Measurements from ENCODE around the gene GSG1L. TPM values are rescaled to one million over a fixed set of nuclear protein-coding genes. Genes with fewer than 3 reads are reported as not detected.

Gene GSG1L
- polyA plus RNA-seq, 4 donors = 0.09 to 0.22 TPM; not detected in 2

DNA sequence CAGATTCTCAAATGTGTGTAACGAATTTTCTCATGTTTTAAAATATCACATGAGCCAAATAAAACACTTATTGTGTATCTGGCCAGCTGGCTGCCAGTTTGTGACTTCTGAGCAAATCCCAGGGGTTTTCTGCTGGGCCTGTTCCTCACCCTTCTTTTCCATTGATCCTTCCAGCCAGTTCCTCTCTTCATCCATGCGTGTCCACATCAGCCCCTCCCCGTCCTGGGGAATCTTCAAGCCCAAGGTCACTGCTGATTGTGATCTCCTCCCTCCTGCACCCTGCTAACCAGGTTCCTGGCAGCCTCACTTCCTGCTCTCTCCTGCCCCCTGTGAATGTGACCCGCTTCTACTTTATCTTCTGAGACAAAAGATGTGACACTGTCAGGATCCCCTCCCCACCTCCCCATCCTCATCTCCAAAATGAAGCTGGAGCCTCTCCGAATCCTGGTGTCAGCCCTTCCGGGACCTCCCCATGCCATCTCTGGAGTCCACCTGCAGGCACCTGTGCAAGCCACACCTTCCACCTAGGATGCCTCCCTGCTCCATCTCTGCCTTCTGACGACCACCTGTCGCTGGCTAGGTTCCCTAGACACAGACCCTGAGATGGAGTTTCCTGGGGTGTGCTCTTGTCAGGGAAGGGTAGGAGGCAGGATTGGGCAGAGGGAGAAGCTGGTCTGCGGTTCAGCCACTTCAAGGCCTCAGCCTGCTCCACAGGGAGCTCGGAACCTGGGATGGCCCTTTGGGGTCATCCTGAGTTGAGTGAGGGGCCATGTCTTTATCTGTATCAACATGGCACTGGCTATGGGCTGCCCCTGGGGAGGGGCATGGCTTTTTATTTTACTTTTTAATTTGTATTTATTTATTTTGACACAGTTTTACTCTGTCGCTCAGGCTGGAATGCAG lies 308.5 kb downstream of the GSG1L start:
- DNase-seq = no peak
- H3K36me3 ChIP-seq (ENCODE audit: control insufficient read depth in 3 of 3, insufficient read depth in 2 of 3, low read depth in 1 of 3, low read length in 3 of 3) = peaks cover 0 to 39% (median under 1%) of the 10 kb centered on the region in 3 donors
- no peak for FAIRE-seq
- no peaks in the 10 kb centered on the region for H3K27me3 ChIP-seq (ENCODE audit: control insufficient read depth in 3 of 3, insufficient read depth in 3 of 3, low read length in 3 of 3)
- no peaks in the 10 kb centered on the region for H3K9me3 ChIP-seq (ENCODE audit: control insufficient read depth in 2 of 2, insufficient read depth in 1 of 2, low read depth in 1 of 2, low read length in 1 of 2)
- WGBS, 3 donors = 84 to 89% (median 85%) methylated on average over 11 of the region's 11 CpGs
- no peak overlapping the region for H3K4me3 ChIP-seq (ENCODE audit: low read depth in 1 of 3, low read length in 3 of 3)
- no peak overlapping the region for H3K27ac ChIP-seq (ENCODE audit: low read depth in 1 of 3, low read length in 2 of 3)
- H3K4me1 ChIP-seq (ENCODE audit: control insufficient read depth in 3 of 3, insufficient read depth in 2 of 3, low read depth in 1 of 3, low read length in 2 of 3) = no peaks in the 10 kb centered on the region

DNA sequence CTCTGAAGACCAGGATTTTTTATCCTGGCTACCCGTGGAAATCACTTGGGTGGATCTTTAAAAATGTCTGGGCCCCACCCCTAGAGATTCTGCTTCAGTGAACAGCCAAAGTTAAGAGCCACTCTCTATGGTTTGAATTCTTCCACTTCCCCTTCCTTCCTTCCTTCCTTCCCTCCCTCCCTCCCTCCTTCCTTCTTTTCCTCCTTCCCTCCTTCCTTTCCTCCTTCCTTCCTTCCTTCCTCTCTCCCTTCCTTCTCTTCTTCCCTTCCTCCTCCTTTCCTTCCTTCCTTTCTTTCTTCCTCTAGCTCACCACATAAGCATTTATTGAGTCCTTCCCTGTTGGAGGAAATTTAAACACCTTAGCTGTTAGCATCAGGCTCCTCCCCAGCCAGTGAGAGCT lies 310.0 kb downstream of the GSG1L start:
- FAIRE-seq (no peak), DNase-seq (no peak)
- no peaks in the 10 kb centered on the region for H3K4me1 ChIP-seq (ENCODE audit: control insufficient read depth in 3 of 3, insufficient read depth in 2 of 3, low read depth in 1 of 3, low read length in 2 of 3)
- H3K9me3 ChIP-seq (ENCODE audit: control insufficient read depth in 2 of 2, insufficient read depth in 1 of 2, low read depth in 1 of 2, low read length in 1 of 2) = no peaks in the 10 kb centered on the region
- no peak overlapping the region for H3K27ac ChIP-seq (ENCODE audit: low read depth in 1 of 3, low read length in 2 of 3)
- H3K4me3 ChIP-seq (ENCODE audit: low read depth in 1 of 3, low read length in 3 of 3) = no peak overlapping the region
- no peaks in the 10 kb centered on the region for H3K27me3 ChIP-seq (ENCODE audit: control insufficient read depth in 3 of 3, insufficient read depth in 3 of 3, low read length in 3 of 3)
- peaks cover 0 to 45% (median 2%) of the 10 kb centered on the region in 3 donors for H3K36me3 ChIP-seq (ENCODE audit: control insufficient read depth in 3 of 3, insufficient read depth in 2 of 3, low read depth in 1 of 3, low read length in 3 of 3)
- WGBS, 3 donors = 55 to 72% (median 63%) methylated on average over 1 of the region's 1 CpG

GRCh38 chr16:27752241-27752640 lies 311.3 kb downstream of the GSG1L start:
- no peaks in the 10 kb centered on the region for H3K9me3 ChIP-seq (ENCODE audit: control insufficient read depth in 2 of 2, insufficient read depth in 1 of 2, low read depth in 1 of 2, low read length in 1 of 2)
- no peak overlapping the region for H3K27ac ChIP-seq (ENCODE audit: low read depth in 1 of 3, low read length in 2 of 3)
- no peaks in the 10 kb centered on the region for H3K4me1 ChIP-seq (ENCODE audit: control insufficient read depth in 3 of 3, insufficient read depth in 2 of 3, low read depth in 1 of 3, low read length in 2 of 3)
- DNase-seq (no peak), FAIRE-seq (no peak)
- no peak overlapping the region for H3K4me3 ChIP-seq (ENCODE audit: low read depth in 1 of 3, low read length in 3 of 3)
- 93 to 96% (median 95%) methylated on average over 4 of the region's 4 CpGs for WGBS, 3 donors
- H3K36me3 ChIP-seq (ENCODE audit: control insufficient read depth in 3 of 3, insufficient read depth in 2 of 3, low read depth in 1 of 3, low read length in 3 of 3) = peaks cover 0 to 45% (median 2%) of the 10 kb centered on the region in 3 donors
- H3K27me3 ChIP-seq (ENCODE audit: control insufficient read depth in 3 of 3, insufficient read depth in 3 of 3, low read length in 3 of 3) = no peaks in the 10 kb centered on the region

DNA sequence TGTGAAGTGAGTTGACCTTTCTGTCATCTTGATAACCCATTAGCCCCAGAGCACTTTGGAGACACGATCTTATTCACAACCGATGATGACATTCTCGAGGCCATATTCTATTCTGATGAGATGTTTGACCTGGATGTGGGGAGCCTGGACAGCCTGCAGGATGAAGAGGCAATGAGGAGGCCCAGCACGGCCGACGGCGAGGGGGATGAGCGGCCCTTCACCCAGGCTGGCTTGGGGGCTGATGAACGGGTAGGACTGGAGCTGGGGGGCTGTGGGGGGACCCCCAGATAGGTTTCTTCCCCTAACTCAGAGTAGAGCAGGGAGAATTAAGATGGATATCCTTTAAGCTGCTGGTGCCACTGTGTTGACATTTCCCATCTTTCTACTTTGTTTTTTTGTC lies 311.8 kb downstream of the GSG1L start:
- Histone ChIP-seq H3K27me3 (ENCODE audit: control insufficient read depth in 3 of 3, insufficient read depth in 3 of 3, low read length in 3 of 3) (no peaks in the 10 kb centered on the region), H3K4me3 (ENCODE audit: low read depth in 1 of 3, low read length in 3 of 3) (no peak overlapping the region), H3K4me1 (ENCODE audit: control insufficient read depth in 3 of 3, insufficient read depth in 2 of 3, low read depth in 1 of 3, low read length in 2 of 3) (no peaks in the 10 kb centered on the region), H3K27ac (ENCODE audit: low read depth in 1 of 3, low read length in 2 of 3) (no peak overlapping the region), H3K36me3 (ENCODE audit: control insufficient read depth in 3 of 3, insufficient read depth in 2 of 3, low read depth in 1 of 3, low read length in 3 of 3) (peaks cover 0 to 41% (median 2%) of the 10 kb centered on the region in 3 donors), H3K9me3 (ENCODE audit: control insufficient read depth in 2 of 2, insufficient read depth in 1 of 2, low read depth in 1 of 2, low read length in 1 of 2) (no peaks in the 10 kb centered on the region)
- 91 to 94% (median 94%) methylated on average over 9 of the region's 9 CpGs for WGBS, 3 donors
- DNase-seq (no peak), FAIRE-seq (no peak)

DNA sequence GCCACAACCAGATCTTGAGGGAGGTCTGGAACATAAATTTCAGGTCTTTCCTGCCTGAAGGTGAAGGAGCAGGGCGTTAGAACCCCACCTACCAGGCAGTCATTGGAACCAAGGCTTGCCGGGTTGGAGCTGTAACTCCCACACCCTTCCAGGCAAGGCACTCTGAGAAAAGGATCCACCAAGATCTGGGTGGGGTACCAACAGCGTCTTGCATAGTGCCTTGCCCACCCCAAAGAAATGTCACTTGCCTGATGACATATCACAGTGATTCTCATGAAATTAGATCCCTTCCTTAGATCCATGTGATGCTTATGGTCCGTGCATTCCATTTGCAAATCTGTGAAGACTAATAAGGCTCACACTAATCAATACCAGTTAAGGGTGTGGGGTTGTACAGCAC lies 312.3 kb downstream of the GSG1L start:
- peaks cover 0 to 39% (median 2%) of the 10 kb centered on the region in 3 donors for H3K36me3 ChIP-seq (ENCODE audit: control insufficient read depth in 3 of 3, insufficient read depth in 2 of 3, low read depth in 1 of 3, low read length in 3 of 3)
- H3K27me3 ChIP-seq (ENCODE audit: control insufficient read depth in 3 of 3, insufficient read depth in 3 of 3, low read length in 3 of 3) = no peaks in the 10 kb centered on the region
- 94 to 99% (median 96%) methylated on average over 4 of the region's 4 CpGs for WGBS, 3 donors
- DNase-seq (no peak), FAIRE-seq (no peak)
- H3K4me3 ChIP-seq (ENCODE audit: low read depth in 1 of 3, low read length in 3 of 3) = no peak overlapping the region
- H3K9me3 ChIP-seq (ENCODE audit: control insufficient read depth in 2 of 2, insufficient read depth in 1 of 2, low read depth in 1 of 2, low read length in 1 of 2) = no peaks in the 10 kb centered on the region
- no peaks in the 10 kb centered on the region for H3K4me1 ChIP-seq (ENCODE audit: control insufficient read depth in 3 of 3, insufficient read depth in 2 of 3, low read depth in 1 of 3, low read length in 2 of 3)
- H3K27ac ChIP-seq (ENCODE audit: low read depth in 1 of 3, low read length in 2 of 3) = no peak overlapping the region

DNA sequence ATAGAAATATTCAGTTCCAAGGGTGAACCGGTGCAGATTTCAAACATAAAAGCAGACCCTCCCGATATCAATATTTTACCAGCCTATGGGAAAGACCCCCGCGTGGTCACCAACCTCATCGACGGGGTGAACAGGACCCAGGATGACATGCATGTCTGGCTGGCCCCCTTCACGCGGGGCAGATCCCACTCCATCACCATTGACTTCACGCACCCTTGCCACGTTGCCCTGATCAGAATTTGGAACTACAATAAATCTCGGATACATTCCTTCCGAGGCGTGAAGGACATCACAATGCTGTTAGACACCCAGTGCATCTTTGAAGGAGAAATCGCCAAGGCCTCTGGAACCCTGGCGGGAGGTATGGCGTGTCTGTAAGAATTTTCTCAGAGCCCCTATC lies 313.6 kb downstream of the GSG1L start:
- no peaks in the 10 kb centered on the region for H3K4me1 ChIP-seq (ENCODE audit: control insufficient read depth in 3 of 3, insufficient read depth in 2 of 3, low read depth in 1 of 3, low read length in 2 of 3)
- no peaks in the 10 kb centered on the region for H3K27me3 ChIP-seq (ENCODE audit: control insufficient read depth in 3 of 3, insufficient read depth in 3 of 3, low read length in 3 of 3)
- DNase-seq (no peak), FAIRE-seq (no peak)
- peaks cover 0 to 31% (median 2%) of the 10 kb centered on the region in 3 donors for H3K36me3 ChIP-seq (ENCODE audit: control insufficient read depth in 3 of 3, insufficient read depth in 2 of 3, low read depth in 1 of 3, low read length in 3 of 3)
- 97 to 98% (median 98%) methylated on average over 16 of the region's 16 CpGs for WGBS, 3 donors
- no peaks in the 10 kb centered on the region for H3K9me3 ChIP-seq (ENCODE audit: control insufficient read depth in 2 of 2, insufficient read depth in 1 of 2, low read depth in 1 of 2, low read length in 1 of 2)
- H3K27ac ChIP-seq (ENCODE audit: low read depth in 1 of 3, low read length in 2 of 3) = no peak overlapping the region
- no peak overlapping the region for H3K4me3 ChIP-seq (ENCODE audit: low read depth in 1 of 3, low read length in 3 of 3)

GRCh38 chr16:27749547-27749875 lies 314.0 kb downstream of the GSG1L start:
- Histone ChIP-seq H3K4me3 (ENCODE audit: low read depth in 1 of 3, low read length in 3 of 3) (no peak overlapping the region), H3K9me3 (ENCODE audit: control insufficient read depth in 2 of 2, insufficient read depth in 1 of 2, low read depth in 1 of 2, low read length in 1 of 2) (no peaks in the 10 kb centered on the region), H3K27ac (ENCODE audit: low read depth in 1 of 3, low read length in 2 of 3) (no peak overlapping the region), H3K4me1 (ENCODE audit: control insufficient read depth in 3 of 3, insufficient read depth in 2 of 3, low read depth in 1 of 3, low read length in 2 of 3) (no peaks in the 10 kb centered on the region), H3K36me3 (ENCODE audit: control insufficient read depth in 3 of 3, insufficient read depth in 2 of 3, low read depth in 1 of 3, low read length in 3 of 3) (peaks cover 0 to 28% (median 2%) of the 10 kb centered on the region in 3 donors), H3K27me3 (ENCODE audit: control insufficient read depth in 3 of 3, insufficient read depth in 3 of 3, low read length in 3 of 3) (no peaks in the 10 kb centered on the region)
- FAIRE-seq (no peak), DNase-seq (no peak)
- WGBS, 3 donors = 95 to 96% (median 95%) methylated on average over 16 of the region's 16 CpGs

DNA sequence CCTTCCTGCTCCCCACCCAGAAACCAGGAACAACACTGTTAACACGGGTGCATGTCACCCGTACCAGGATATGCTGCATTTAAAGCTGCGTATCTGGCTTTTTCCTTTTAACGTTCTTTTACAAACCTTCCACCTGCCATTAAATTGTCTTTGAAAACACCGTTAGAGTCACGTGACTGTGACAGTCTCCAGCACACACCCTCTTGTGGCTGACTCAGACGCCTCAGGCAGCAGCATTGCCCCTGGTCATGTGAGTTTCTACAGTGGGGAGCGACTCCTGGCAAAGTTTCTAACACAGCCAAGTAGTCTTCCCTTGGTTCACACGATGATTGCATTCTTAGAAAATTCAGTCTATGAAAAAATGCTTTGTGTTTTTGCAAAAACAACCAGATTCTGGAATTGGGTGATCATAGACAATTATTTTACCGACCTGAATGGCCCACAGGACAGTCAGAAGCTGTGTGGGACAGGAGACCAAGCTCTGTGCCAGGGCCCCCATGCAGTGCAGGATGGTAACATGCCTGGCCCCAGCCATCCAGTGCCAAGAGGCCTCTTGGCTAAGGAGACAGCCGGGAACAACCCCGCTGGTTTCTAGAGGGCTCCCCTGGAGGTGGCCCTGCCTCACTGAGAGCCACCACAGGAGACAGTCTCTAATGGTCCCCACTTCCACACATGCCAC lies 314.5 kb downstream of the GSG1L start:
- WGBS, 3 donors = 28 to 37% (median 35%) methylated on average over 12 of the region's 12 CpGs
- Histone ChIP-seq H3K9me3 (ENCODE audit: control insufficient read depth in 2 of 2, insufficient read depth in 1 of 2, low read depth in 1 of 2, low read length in 1 of 2) (no peaks in the 10 kb centered on the region), H3K27ac (ENCODE audit: low read depth in 1 of 3, low read length in 2 of 3) (no peak overlapping the region), H3K4me1 (ENCODE audit: control insufficient read depth in 3 of 3, insufficient read depth in 2 of 3, low read depth in 1 of 3, low read length in 2 of 3) (no peaks in the 10 kb centered on the region), H3K27me3 (ENCODE audit: control insufficient read depth in 3 of 3, insufficient read depth in 3 of 3, low read length in 3 of 3) (no peaks in the 10 kb centered on the region), H3K36me3 (ENCODE audit: control insufficient read depth in 3 of 3, insufficient read depth in 2 of 3, low read depth in 1 of 3, low read length in 3 of 3) (peaks cover 0 to 23% (median 2%) of the 10 kb centered on the region in 3 donors), H3K4me3 (ENCODE audit: low read depth in 1 of 3, low read length in 3 of 3) (no peak overlapping the region)
- peak; percentile 78 to 92 for DNase-seq
- no peak for FAIRE-seq
